NB4 (cell line): ENCODE measurements around the gene PCDHGA4.
"Not testable (repeated sequence)": the region's sequence is repeated elsewhere in the genome, so short reads cannot be mapped to it uniquely, and the experiment has no call there.

Source experiments
- DNase-seq: peaks from one replicate; pipeline ENCODE4 v3.0.0; 2010; ENCODE audit warnings: low read depth
- H3K4me3 ChIP-seq: one replicate; pipeline ENCODE4 v1.5.1; 2011; ENCODE audit warnings: mild to moderate bottlenecking, low read depth, low read length, moderate library complexity
- MYC ChIP-seq: IDR thresholded peaks from 2 replicates; pipeline ENCODE4 v1.6.1; 2011; ENCODE audit warnings: low read depth, low read length
- POLR2A ChIP-seq: IDR thresholded peaks from 2 replicates; pipeline ENCODE4 v1.6.1; 2011; ENCODE audit warnings: mild to moderate bottlenecking; ENCODE audit not compliant: insufficient read length; ENCODE audit errors: extremely low read depth
- TF ChIP-seq, protein P1 (sequence below): IDR thresholded peaks from one replicate; pipeline ENCODE4 v1.5.1; 2012; ENCODE audit warnings: low read depth, low read length
- TF ChIP-seq, protein P2 (sequence below): IDR thresholded peaks from 2 replicates; pipeline ENCODE4 v1.6.1; 2011; ENCODE audit warnings: low read depth, low read length

Gene PCDHGA4

DNA sequence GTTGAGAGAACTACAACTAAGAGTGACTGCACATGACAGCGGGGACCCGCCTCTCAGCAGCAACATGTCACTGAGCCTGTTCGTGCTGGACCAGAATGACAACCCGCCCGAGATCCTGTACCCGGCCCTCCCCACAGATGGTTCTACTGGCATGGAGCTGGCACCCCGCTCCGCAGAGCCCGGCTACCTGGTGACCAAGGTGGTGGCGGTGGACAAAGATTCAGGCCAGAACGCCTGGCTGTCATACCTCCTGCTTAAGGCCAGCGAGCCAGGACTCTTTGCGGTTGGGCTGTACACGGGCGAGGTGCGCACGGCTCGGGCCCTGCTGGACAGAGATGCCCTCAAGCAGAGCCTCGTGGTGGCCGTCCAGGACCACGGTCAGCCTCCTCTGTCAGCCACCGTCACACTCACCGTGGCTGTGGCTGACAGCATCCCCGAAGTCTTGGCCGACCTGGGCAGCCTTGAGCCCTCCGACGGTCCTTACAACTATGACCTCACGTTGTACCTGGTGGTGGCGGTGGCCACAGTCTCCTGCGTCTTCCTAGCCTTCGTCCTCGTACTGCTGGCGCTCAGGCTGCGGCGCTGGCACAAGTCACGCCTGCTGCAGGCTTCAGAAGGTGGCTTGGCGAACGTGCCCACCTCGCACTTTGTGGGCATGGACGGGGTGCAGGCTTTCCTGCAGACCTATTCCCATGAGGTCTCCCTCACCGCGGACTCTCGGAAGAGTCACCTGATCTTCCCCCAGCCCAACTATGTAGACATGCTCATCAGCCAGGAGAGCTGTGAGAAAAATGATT is 29.8 kb downstream of the PCDHGA4 start:
- H3K4me3 ChIP-seq, result no peak overlapping the region
- TF ChIP-seq, protein P1, sequence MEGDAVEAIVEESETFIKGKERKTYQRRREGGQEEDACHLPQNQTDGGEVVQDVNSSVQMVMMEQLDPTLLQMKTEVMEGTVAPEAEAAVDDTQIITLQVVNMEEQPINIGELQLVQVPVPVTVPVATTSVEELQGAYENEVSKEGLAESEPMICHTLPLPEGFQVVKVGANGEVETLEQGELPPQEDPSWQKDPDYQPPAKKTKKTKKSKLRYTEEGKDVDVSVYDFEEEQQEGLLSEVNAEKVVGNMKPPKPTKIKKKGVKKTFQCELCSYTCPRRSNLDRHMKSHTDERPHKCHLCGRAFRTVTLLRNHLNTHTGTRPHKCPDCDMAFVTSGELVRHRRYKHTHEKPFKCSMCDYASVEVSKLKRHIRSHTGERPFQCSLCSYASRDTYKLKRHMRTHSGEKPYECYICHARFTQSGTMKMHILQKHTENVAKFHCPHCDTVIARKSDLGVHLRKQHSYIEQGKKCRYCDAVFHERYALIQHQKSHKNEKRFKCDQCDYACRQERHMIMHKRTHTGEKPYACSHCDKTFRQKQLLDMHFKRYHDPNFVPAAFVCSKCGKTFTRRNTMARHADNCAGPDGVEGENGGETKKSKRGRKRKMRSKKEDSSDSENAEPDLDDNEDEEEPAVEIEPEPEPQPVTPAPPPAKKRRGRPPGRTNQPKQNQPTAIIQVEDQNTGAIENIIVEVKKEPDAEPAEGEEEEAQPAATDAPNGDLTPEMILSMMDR, result no peak
- no peak for TF ChIP-seq POLR2A
- TF ChIP-seq, protein P2, sequence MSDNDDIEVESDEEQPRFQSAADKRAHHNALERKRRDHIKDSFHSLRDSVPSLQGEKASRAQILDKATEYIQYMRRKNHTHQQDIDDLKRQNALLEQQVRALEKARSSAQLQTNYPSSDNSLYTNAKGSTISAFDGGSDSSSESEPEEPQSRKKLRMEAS, result no peak
- no peak for TF ChIP-seq MYC
- no peak for DNase-seq

DNA sequence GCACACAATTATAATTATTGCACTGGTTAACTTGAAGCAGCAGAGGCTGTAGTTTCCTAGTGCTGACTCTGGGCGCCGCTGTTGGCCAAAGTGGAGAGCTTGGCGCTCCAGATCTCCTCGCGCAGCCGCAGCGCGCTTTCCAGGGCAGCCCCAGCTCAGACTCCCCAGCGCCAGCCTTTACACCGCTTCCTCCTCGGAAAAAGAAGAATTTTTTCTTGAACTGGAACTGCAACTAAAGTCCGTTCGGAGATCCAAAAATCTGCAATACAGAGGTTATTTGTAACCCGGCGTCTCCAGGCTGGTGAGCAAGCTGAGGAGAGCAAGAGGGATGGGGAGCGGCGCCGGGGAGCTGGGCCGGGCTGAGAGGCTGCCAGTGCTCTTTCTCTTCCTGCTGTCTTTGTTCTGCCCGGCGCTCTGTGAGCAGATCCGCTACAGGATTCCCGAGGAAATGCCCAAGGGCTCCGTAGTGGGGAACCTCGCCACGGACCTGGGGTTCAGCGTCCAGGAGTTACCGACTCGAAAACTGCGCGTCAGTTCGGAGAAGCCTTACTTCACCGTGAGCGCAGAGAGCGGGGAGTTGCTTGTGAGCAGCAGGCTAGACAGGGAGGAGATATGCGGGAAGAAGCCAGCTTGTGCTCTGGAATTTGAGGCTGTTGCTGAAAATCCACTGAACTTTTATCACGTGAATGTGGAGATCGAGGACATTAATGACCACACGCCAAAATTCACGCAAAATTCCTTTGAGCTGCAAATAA is 32.9 kb downstream of the PCDHGA4 start, which contains the start of gene PCDHGB4:
TSS of gene PCDHGB4 (plus strand) at position 142 of the 755 bp plus-strand sequence. CDS start at position 329, 187 bp downstream.
- not testable (repeated sequence) for H3K4me3 ChIP-seq, DNase-seq

DNA sequence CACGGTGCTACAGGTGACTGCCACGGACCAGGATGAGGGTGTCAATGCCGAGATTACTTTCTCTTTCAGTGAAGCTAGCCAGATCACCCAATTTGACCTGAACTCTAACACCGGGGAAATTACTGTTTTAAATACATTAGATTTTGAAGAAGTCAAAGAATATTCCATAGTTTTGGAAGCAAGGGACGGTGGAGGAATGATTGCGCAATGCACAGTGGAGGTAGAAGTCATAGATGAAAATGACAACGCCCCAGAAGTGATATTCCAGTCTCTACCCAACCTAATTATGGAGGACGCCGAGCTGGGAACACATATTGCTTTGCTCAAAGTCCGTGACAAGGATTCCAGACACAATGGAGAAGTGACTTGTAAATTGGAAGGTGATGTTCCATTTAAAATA is 33.8 kb downstream of the PCDHGA4 start:
- no peak for DNase-seq
- TF ChIP-seq POLR2A (no peak), MYC (no peak)
- TF ChIP-seq, protein P1, result no peak
- TF ChIP-seq, protein P2, result no peak
- no peak overlapping the region for H3K4me3 ChIP-seq

DNA sequence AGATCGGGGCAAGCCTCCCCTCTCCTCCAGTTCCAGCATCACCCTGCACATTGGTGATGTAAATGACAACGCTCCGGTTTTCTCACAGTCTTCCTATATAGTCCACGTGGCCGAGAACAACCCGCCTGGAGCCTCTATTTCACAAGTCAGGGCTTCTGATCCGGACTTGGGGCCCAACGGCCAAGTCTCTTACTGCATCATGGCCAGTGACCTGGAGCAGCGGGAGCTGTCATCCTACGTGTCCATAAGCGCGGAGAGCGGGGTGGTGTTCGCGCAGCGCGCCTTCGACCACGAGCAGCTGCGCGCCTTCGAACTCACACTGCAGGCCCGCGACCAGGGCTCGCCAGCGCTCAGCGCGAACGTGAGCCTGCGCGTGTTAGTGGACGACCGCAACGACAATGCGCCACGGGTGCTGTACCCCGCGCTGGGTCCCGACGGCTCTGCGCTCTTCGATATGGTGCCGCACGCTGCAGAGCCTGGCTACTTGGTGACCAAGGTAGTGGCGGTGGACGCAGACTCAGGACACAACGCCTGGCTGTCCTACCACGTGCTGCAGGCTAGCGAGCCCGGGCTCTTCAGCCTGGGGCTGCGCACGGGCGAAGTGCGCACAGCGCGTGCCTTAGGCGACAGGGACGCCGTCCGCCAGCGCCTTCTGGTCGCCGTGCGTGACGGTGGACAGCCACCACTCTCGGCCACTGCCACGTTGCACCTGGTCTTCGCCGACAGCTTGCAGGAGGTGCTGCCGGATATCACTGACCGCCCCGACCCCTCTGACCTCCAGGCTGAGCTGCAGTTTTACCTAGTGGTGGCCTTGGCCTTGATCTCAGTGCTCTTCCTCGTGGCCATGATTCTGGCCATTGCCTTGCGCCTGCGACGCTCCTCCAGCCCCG is 34.6 kb downstream of the PCDHGA4 start:
- no peak overlapping the region for H3K4me3 ChIP-seq
- DNase-seq, result no peak
- TF ChIP-seq MYC, result no peak
- TF ChIP-seq POLR2A, result no peak
- TF ChIP-seq, protein P1, result no peak
- TF ChIP-seq, protein P2, result no peak

DNA sequence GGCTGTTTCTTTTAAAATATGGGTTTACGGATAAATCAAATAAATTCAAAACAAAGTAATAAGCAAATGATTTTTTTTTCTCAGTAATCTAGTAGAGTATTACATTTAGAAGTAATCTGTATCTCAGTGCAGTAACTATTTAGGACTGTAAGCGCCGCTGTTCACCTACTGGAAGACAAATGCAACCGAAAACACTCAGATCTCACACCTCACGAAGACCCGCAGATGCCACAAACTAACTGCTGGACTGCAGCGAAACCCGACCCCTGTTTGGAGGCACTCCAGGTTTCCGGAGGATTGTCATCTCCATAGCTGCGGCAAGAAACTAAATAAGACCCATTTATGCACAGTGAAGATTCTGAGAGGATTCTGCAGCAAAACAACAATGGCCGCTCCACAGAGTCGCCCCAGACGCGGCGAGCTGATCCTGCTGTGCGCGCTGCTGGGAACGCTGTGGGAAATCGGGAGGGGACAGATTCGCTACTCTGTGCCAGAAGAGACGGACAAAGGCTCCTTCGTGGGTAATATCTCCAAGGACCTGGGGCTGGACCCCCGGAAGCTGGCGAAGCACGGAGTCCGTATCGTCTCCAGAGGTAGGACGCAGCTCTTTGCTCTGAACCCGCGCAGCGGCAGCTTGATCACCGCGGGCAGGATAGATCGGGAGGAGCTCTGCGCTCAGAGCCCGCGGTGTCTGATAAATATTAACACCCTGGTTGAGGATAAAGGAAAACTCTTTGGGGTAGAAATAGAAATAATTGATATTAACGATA is 37.8 kb downstream of the PCDHGA4 start, which contains the start of gene PCDHGA8:
TSS of gene PCDHGA8 (plus strand) at position 205 of the 770 bp plus-strand sequence. CDS start at position 386, 181 bp downstream.
- TF ChIP-seq POLR2A, result no peak
- TF ChIP-seq, protein P1, result no peak
- TF ChIP-seq, protein P2, result no peak
- no peak for TF ChIP-seq MYC
- no peak within 1 kb of the TSS for H3K4me3 ChIP-seq
- DNase-seq, result peak; percentile 29

DNA sequence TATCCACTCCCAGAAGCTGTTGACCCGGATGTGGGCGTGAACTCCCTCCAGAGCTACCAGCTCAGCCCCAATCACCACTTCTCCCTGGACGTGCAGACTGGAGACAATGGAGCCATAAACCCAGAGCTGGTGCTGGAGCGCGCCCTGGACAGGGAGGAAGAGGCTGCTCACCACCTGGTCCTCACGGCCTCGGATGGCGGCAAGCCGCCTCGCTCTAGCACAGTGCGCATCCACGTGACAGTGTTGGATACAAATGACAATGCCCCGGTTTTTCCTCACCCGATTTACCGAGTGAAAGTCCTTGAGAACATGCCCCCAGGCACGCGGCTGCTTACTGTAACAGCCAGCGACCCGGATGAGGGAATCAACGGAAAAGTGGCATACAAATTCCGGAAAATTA is 38.4 kb downstream of the PCDHGA4 start:
- DNase-seq, result no peak
- H3K4me3 ChIP-seq, result no peak overlapping the region
- TF ChIP-seq POLR2A (no peak), MYC (no peak)
- TF ChIP-seq, protein P2, result no peak
- TF ChIP-seq, protein P1, result no peak

DNA sequence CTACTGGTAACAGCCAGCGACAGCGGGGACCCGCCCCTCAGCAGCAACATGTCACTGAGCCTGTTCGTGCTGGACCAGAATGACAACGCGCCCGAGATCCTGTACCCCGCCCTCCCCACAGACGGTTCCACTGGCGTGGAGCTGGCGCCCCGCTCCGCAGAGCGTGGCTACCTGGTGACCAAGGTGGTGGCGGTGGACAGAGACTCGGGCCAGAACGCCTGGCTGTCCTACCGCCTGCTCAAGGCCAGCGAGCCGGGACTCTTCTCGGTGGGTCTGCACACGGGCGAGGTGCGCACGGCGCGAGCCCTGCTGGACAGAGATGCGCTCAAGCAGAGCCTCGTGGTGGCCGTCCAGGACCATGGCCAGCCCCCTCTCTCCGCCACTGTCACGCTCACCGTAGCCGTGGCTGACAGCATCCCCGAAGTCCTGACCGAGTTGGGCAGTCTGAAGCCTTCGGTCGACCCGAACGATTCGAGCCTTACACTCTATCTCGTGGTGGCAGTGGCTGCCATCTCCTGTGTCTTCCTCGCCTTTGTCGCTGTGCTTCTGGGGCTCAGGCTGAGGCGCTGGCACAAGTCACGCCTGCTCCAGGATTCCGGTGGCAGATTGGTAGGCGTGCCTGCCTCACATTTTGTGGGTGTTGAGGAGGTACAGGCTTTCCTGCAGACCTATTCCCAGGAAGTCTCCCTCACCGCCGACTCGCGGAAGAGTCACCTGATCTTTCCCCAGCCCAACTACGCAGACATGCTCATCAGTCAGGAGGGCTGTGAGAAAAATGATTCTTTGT is 39.8 kb downstream of the PCDHGA4 start:
- not testable (repeated sequence) for DNase-seq, H3K4me3 ChIP-seq
